Stimulated activated CD8-positive, alpha-beta memory T cell treated with anti-CD3 and anti-CD28 coated beads, Interleukin-7, amount 100 ng/mL, for 1 hour (primary cell): Measurements from ENCODE around the gene AP1G2.
"Not testable (repeated sequence)": the region's sequence is repeated elsewhere in the genome, so short reads cannot be mapped to it uniquely, and the experiment has no call there.

Source experiments
- DNase-seq, 2 donors: peaks; one replicate each; pipeline ENCODE4 v3.0.0-alpha.2; 2020; ENCODE audit warnings: low read depth in 2 of 2

AP1G2 gene

GRCh38 chr14:23567186-23568020, at the start of gene AP1G2:
Gene AP1G2 (minus strand): TSS chr14:23567791. CDS start chr14:23567314, 477 bp downstream.
- DNase-seq = peak; percentile 62 to 69

GRCh38 chr14:23615856-23616255, 48.3 kb upstream of the AP1G2 start:
- DNase-seq = no peak

GRCh38 chr14:23614395-23614828, 46.8 kb upstream of the AP1G2 start:
- DNase-seq = no peak

- DNase-seq = no peak
Observed at GRCh38 chr14:23613242-23614070, 45.9 kb upstream of the AP1G2 start.

- DNase-seq = no peak
Observed at GRCh38 chr14:23612802-23613201, 45.2 kb upstream of the AP1G2 start.

- DNase-seq = no peak
Observed at GRCh38 chr14:23612354-23612732, 44.8 kb upstream of the AP1G2 start.

GRCh38 chr14:23610815-23611289, 43.3 kb upstream of the AP1G2 start:
- no peak for DNase-seq

GRCh38 chr14:23610090-23610814, 42.7 kb upstream of the AP1G2 start:
- DNase-seq = no peak

GRCh38 chr14:23609411-23610089, 42.0 kb upstream of the AP1G2 start:
- DNase-seq = not testable (repeated sequence)

GRCh38 chr14:23609001-23609400, 41.4 kb upstream of the AP1G2 start:
- DNase-seq = no peak

GRCh38 chr14:23608454-23608853, 40.9 kb upstream of the AP1G2 start:
- no peak for DNase-seq

- no peak for DNase-seq
Observed at GRCh38 chr14:23605931-23606585, 38.5 kb upstream of the AP1G2 start.

GRCh38 chr14:23604675-23605170, 37.1 kb upstream of the AP1G2 start:
- DNase-seq = no peak

- no peak for DNase-seq
Observed at GRCh38 chr14:23604148-23604547, 36.6 kb upstream of the AP1G2 start.

GRCh38 chr14:23603103-23603502, 35.5 kb upstream of the AP1G2 start:
- no peak for DNase-seq

GRCh38 chr14:23602181-23603095, 34.8 kb upstream of the AP1G2 start:
- no peak for DNase-seq

GRCh38 chr14:23601845-23602180, 34.2 kb upstream of the AP1G2 start:
- DNase-seq = no peak

GRCh38 chr14:23601424-23601823, 33.8 kb upstream of the AP1G2 start:
- no peak for DNase-seq

- no peak for DNase-seq
Observed at GRCh38 chr14:23600806-23601205, 33.2 kb upstream of the AP1G2 start.

GRCh38 chr14:23600322-23600707, 32.7 kb upstream of the AP1G2 start:
- no peak for DNase-seq
